Vagina (tissue), 2 donors: Measurements from ENCODE around the gene HOXB1.
A peak's percentile ranks its signal among the peaks of the same experiment; 100 is the strongest.

Experiments used
- CTCF ChIP-seq, 3 experiments: fragments of 450-650 bp in 2 of 3; fragments of 200-600 bp in 1 of 3; sonication (generic) in 1 of 3; IDR thresholded peaks; one replicate each; pipeline ENCODE4 v1.5.1; 2017 to 2019; ENCODE audit warnings: antibody characterized with exemption in 3 of 3, mild to moderate bottlenecking in 2 of 3, moderate library complexity in 2 of 3
- POLR2A ChIP-seq, 2 donors: fragments of 450-650 bp; IDR thresholded peaks; one replicate each; pipeline ENCODE4 v1.6.1; 2017; ENCODE audit warnings: antibody characterized with exemption in 2 of 2, mild to moderate bottlenecking in 2 of 2, moderate library complexity in 2 of 2
- POLR2AphosphoS5 ChIP-seq, 2 donors: sonication (generic); formaldehyde crosslinking; IDR thresholded peaks; one replicate each; pipeline ENCODE4 v1.9.0; 2017; ENCODE audit warnings: antibody characterized with exemption in 2 of 2, mild to moderate bottlenecking in 2 of 2, low read depth in 1 of 2; ENCODE audit not compliant: insufficient read depth in 1 of 2

- TF ChIP-seq POLR2AphosphoS5 (IDR thresholded peaks at IDR 0.05; ENCODE audit: insufficient read depth in 1 of 2, low read depth in 1 of 2) = peak in 1 of 2 donors; percentile 58
- no peak for TF ChIP-seq CTCF (IDR thresholded peaks at IDR 0.05)
- no peak for TF ChIP-seq POLR2A (IDR thresholded peaks at IDR 0.05)
Measured at GRCh38 chr17:48556576-48557401, 26.0 kb upstream of the HOXB1 start.
